T47D (cell line): ENCODE measurements around the gene ATP10A.

Experiments
- DNase-seq, 2 experiments: peaks; one replicate each; pipeline versions ENCODE4 v3.0.0 to v3.0.0-alpha.2; 2011 to 2012; ENCODE audit warnings: low read depth in 1 of 2, low spot score in 1 of 2
- JUND ChIP-seq: IDR thresholded peaks from 2 replicates; pipeline ENCODE4 v1.6.1; 2012; ENCODE audit warnings: low read depth
- in situ Hi-C: cut with HindIII; loops from 2 replicates; pipeline ENCODE4 v1.10.0; 2016; ENCODE audit warnings: low sequenced_read_pairs, low pct_unique_long_range_greater_than_20kb

ATP10A gene

DNA sequence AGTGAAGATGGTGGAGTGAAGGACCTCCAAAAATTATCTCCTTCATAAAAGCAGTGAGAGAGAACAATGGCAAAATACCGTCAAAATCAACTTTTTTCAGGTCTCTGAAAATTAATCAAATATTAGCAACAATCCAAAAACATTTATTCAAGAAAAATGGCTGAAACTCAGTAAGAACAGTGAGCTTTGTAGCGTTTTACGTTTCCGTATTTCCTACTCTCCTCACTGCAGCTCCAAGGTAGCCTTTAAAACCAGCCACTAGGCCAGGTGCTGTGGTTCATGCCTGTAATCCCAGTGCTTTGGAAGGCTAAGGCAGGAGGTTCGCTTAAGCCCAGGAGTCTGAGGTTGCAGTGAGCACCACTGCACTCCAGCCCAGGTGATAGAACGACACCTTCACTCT lies 38.5 kb downstream of the ATP10A start:
- DNase-seq = no peak
- TF ChIP-seq JUND = no peak
- in situ Hi-C loops = no loop called here

DNA sequence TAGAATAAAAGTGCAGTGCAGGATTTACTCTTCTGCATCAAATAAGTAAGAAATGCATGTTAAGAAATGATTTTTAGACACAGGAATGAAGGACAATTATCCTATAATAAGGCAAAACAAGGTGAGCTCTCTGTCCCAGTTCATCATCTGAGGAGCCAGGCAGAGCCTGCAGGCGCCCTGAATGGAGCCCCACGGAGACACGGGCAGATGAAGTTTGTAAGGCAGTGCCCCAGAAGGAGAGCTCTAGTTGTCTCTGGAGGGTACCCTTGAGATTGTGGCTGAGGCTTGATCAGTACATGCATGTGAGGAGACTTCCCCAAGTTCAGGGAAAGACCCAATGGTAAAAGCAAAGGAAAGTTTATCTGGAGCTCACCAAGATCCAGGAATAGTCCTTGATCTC lies 50.3 kb downstream of the ATP10A start:
- no peak for TF ChIP-seq JUND
- DNase-seq = no peak
- in situ Hi-C loops = no loop called here

DNA sequence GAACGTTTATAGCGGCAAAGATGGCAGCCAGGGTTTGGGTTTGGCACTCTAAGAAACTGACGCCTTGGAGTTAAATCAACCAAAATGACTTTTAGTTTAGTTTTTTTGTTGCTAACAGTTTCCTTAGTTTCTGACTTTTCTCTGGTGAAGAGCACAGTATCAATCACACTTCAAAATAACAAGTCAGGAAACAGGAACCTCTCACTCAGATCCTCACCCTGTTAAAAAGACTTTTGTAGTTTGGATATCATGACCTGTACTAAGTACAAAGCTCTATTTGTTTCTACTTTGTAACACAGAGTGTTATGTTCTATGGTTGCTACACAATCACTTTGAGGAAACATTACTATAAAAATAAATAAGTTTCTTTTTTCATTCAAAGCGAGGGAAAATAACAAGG lies 51.1 kb downstream of the ATP10A start:
- no peak for TF ChIP-seq JUND
- DNase-seq = no peak
- in situ Hi-C loops = no loop called here

- TF ChIP-seq JUND = no peak
- in situ Hi-C loops = no loop called here
- DNase-seq = no peak
Measured at GRCh38 chr15:25811481-25811906, 51.6 kb downstream of the ATP10A start.

- TF ChIP-seq JUND = no peak
- DNase-seq = no peak
- in situ Hi-C loops = no loop called here
Measured at GRCh38 chr15:25810631-25811091, 52.5 kb downstream of the ATP10A start.

- in situ Hi-C loops = no loop called here
- TF ChIP-seq JUND = no peak
- DNase-seq = no peak
Measured at GRCh38 chr15:25810154-25810553, 53.0 kb downstream of the ATP10A start.

GRCh38 chr15:25807063-25807462 lies 56.1 kb downstream of the ATP10A start:
- in situ Hi-C loops = no loop called here
- DNase-seq = no peak
- no peak for TF ChIP-seq JUND

- no peak for TF ChIP-seq JUND
- DNase-seq = no peak
- in situ Hi-C loops = no loop called here
Measured at GRCh38 chr15:25805031-25805430, 58.1 kb downstream of the ATP10A start.

DNA sequence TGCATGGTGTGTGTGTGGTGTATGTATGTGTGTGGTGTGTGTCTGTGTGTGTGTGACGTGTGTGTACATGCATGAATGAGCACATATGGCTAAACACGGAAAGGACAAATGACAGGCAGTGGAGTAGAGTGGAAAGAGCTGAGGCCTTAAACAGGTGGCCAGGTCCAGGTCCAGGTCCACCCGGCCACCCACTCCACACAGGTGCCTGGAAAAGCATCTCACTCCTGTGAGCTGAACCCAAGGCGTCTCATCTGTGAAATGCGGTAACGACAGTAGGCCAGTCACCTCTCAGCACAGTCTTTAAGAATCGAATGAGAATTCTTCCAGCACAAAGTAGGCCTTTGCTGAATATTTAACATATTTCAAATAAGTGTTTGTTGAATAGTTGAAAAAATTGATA lies 58.7 kb downstream of the ATP10A start:
- TF ChIP-seq JUND = no peak
- DNase-seq = no peak
- in situ Hi-C loops = no loop called here

GRCh38 chr15:25803541-25803940 lies 59.6 kb downstream of the ATP10A start:
- TF ChIP-seq JUND = no peak
- in situ Hi-C loops = no loop called here
- DNase-seq = no peak

GRCh38 chr15:25803036-25803435 lies 60.1 kb downstream of the ATP10A start:
- DNase-seq = no peak
- in situ Hi-C loops = no loop called here
- no peak for TF ChIP-seq JUND

- TF ChIP-seq JUND = no peak
- in situ Hi-C loops = no loop called here
- no peak for DNase-seq
Measured at GRCh38 chr15:25802285-25802830, 60.8 kb downstream of the ATP10A start.

- DNase-seq = no peak
- in situ Hi-C loops = no loop called here
- no peak for TF ChIP-seq JUND
Measured at GRCh38 chr15:25801586-25802284, 61.4 kb downstream of the ATP10A start.
